Thoracic aorta (tissue), 2 donors: ENCODE measurements around the gene LRP4. TPM values are rescaled to one million over a fixed set of nuclear protein-coding genes. Genes with fewer than 3 reads are reported as not detected.

Experiments used
- ATAC-seq: fragments of 150-250 bp; one replicate; pipeline ENCODE4 v1.8.0; 2017; ENCODE audit warnings: low read depth; ENCODE audit not compliant: insufficient number of reproducible peaks, low FRiP score
- DNase-seq: peaks from one replicate; pipeline ENCODE4 v3.0.0-alpha.2; 2020; ENCODE audit warnings: low spot score
- H3K27ac ChIP-seq, 2 donors: fragments of 200-600 bp; sonication (generic); 1 replicate in 1 of 2; 2 replicates in 1 of 2; pipeline ENCODE4 v1.5.1; 2016; ENCODE audit warnings: mild to moderate bottlenecking in 2 of 2, moderate library complexity in 2 of 2
- H3K27me3 ChIP-seq: fragments of 200-600 bp; sonication (generic); replicated peaks from 2 replicates; pipeline ENCODE4 v1.6.0; 2016; ENCODE audit warnings: mild to moderate bottlenecking; ENCODE audit not compliant: insufficient read depth
- H3K36me3 ChIP-seq: fragments of 200-600 bp; sonication (generic); one replicate; pipeline ENCODE4 v1.5.1; 2016
- H3K4me1 ChIP-seq, 2 donors: fragments of 200-600 bp; sonication (generic); 1 replicate in 1 of 2; 2 replicates in 1 of 2; pipeline versions ENCODE4 v1.5.1 to v1.6.0; 2016; ENCODE audit warnings: low read depth in 2 of 2, mild to moderate bottlenecking in 1 of 2; ENCODE audit not compliant: control insufficient read depth in 1 of 2
- H3K4me3 ChIP-seq: fragments of 200-600 bp; sonication (generic); 2 replicates; pipeline ENCODE4 v1.5.1; 2016; ENCODE audit warnings: mild to moderate bottlenecking
- H3K9me3 ChIP-seq: fragments of 200-600 bp; sonication (generic); 2 replicates; pipeline ENCODE4 v1.5.1; 2016
- total RNA-seq, 2 donors: library from RNA; depleted of rRNA; stranded (reverse); fragments of >200 nt; gene quantifications; one replicate each; pipeline versions ENCODE4 v1.1.0 to v1.2.3, GENCODE V29; 2016
- TF ChIP-seq, protein P1 (sequence below): fragments of 200-600 bp; sonication (generic); IDR thresholded peaks from one replicate; pipeline ENCODE4 v1.5.1; 2019; ENCODE audit warnings: antibody characterized with exemption

Gene LRP4
- total RNA-seq, 2 donors from 2014 or later = 8.4 to 21.2 TPM

DNA sequence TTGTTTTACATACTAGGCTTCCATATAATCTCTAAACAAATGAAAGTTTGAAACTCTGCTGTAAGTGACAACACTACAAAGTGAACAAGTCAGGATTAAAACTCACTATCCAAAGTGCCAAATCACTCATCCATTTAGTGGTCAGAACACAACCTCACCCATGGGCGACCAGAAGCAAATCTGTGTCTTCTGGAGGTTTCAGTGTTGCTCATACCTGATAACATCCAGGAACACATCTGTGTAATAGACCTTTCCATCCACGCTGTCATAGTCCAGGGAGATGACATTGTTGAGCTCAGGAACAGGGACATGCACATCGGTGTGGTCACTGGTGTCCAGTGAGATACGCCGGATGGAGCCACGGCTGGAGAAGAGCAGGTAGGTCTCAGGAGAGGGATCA, 43.8 kb downstream of the LRP4 start:
- Histone ChIP-seq H3K27ac (no peak overlapping the region), H3K27me3 (no peaks in the 10 kb centered on the region)
- ATAC-seq = no peak

GRCh38 chr11:46868912-46869311, 49.4 kb downstream of the LRP4 start:
- DNase-seq (no peak), ATAC-seq (no peak)
- no peaks in the 10 kb centered on the region for H3K36me3 ChIP-seq
- no peak overlapping the region for H3K4me3 ChIP-seq
- no peak overlapping the region for H3K27ac ChIP-seq
- no peaks in the 10 kb centered on the region for H3K9me3 ChIP-seq
- no peaks in the 10 kb centered on the region for H3K4me1 ChIP-seq
- no peaks in the 10 kb centered on the region for H3K27me3 ChIP-seq
- TF ChIP-seq, protein P1, sequence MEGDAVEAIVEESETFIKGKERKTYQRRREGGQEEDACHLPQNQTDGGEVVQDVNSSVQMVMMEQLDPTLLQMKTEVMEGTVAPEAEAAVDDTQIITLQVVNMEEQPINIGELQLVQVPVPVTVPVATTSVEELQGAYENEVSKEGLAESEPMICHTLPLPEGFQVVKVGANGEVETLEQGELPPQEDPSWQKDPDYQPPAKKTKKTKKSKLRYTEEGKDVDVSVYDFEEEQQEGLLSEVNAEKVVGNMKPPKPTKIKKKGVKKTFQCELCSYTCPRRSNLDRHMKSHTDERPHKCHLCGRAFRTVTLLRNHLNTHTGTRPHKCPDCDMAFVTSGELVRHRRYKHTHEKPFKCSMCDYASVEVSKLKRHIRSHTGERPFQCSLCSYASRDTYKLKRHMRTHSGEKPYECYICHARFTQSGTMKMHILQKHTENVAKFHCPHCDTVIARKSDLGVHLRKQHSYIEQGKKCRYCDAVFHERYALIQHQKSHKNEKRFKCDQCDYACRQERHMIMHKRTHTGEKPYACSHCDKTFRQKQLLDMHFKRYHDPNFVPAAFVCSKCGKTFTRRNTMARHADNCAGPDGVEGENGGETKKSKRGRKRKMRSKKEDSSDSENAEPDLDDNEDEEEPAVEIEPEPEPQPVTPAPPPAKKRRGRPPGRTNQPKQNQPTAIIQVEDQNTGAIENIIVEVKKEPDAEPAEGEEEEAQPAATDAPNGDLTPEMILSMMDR = no peak

More for the DNA sequence above, 43.8 kb downstream of the LRP4 start:
- TF ChIP-seq, protein P1 = no peak
- no peaks in the 10 kb centered on the region for H3K9me3 ChIP-seq
- no peak for DNase-seq
- no peak overlapping the region for H3K4me3 ChIP-seq
- H3K36me3 ChIP-seq = peaks cover 4% of the 10 kb centered on the region
- H3K4me1 ChIP-seq = no peaks in the 10 kb centered on the region

- Histone ChIP-seq H3K4me3 (no peak overlapping the region), H3K27me3 (no peaks in the 10 kb centered on the region), H3K9me3 (no peaks in the 10 kb centered on the region), H3K36me3 (no peaks in the 10 kb centered on the region), H3K4me1 (peaks cover 0 to 4% of the 10 kb centered on the region in 2 donors), H3K27ac (no peak overlapping the region)
- ATAC-seq (no peak), DNase-seq (no peak)
- TF ChIP-seq, protein P1 = no peak
Observed at GRCh38 chr11:46865340-46865739, 53.0 kb downstream of the LRP4 start.

DNA sequence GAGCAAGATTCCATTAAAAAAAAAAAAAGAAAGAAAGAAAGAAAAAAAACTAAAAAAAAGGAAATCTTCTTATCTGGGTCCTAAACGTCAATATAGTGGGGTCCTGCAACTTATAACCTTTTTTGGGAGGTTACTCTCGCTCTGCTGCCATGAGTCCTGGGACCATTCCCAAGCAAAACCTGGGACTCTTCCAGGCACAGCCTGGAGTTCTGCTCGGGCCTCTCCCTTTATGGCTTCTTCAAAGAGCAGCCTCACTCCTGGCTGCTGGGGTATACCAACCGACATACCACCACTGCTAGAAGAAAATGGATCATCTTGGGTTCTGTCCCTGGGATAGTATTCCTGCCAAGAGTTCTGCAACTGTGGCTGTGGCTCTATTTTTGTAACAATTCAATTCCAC, 58.1 kb downstream of the LRP4 start:
- no peak overlapping the region for H3K27ac ChIP-seq
- H3K36me3 ChIP-seq = no peaks in the 10 kb centered on the region
- TF ChIP-seq, protein P1 = no peak
- no peaks in the 10 kb centered on the region for H3K9me3 ChIP-seq
- no peak for ATAC-seq
- H3K4me3 ChIP-seq = no peak overlapping the region
- peaks cover 0 to 12% of the 10 kb centered on the region in 2 donors for H3K4me1 ChIP-seq
- no peaks in the 10 kb centered on the region for H3K27me3 ChIP-seq
- DNase-seq = no peak

DNA sequence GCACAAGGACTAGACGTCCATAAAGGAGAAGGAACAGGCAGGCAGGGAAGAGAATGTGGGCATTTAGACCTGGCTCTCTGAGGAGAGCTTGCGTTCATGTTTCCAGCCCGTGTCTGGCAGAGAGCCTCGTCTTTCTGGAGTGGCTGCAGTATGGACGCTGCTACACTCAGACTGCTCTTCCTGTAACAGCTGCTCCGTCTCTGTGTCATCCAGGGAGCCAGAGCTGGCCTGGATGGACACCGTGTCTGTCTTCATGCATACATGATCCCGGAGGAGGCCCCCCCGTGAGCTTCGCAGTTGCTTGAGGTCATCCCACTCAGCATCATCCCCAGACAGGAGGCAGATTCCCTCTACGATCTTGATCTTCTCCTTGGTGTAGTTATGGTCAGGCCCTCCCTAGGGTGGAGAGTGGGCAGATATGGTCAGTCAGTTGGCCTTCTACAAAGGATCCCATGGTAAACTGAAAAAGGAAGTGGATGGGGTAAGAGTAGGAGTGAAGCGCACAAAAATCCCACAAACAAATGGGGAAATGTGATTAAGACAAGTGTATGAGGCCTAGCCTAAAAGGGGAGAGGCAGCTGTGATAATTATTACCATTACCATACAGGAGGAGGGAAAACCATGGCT, 59.3 kb downstream of the LRP4 start:
- Histone ChIP-seq H3K36me3 (no peaks in the 10 kb centered on the region), H3K27me3 (no peaks in the 10 kb centered on the region), H3K9me3 (no peaks in the 10 kb centered on the region), H3K27ac (no peak overlapping the region), H3K4me3 (no peak overlapping the region), H3K4me1 (peaks cover 0 to 12% of the 10 kb centered on the region in 2 donors)
- no peak for DNase-seq
- TF ChIP-seq, protein P1 = no peak
- ATAC-seq = no peak
